ENCODE results near the gene TAOK3. TPM values are rescaled to one million over a fixed set of nuclear protein-coding genes. Genes with fewer than 3 reads are reported as not detected.

Gene TAOK3
- total RNA-seq, 1 experiment from 2014 or later = 17.7 TPM

GRCh38 chr12:118358008-118358359, 14.7 kb downstream of the TAOK3 start:
- intact Hi-C loops (cut with micrococcal nuclease; ENCODE audit: unreplicated experiment) = no loop called here
- H3K4me1 ChIP-seq = peaks cover 22% of the 10 kb centered on the region

GRCh38 chr12:118357257-118358007, 15.3 kb downstream of the TAOK3 start:
- no peak for TF ChIP-seq CTCF (IDR thresholded peaks at IDR 0.05; ENCODE audit: insufficient read depth in 1 of 2, low read depth in 1 of 2, low read length in 1 of 2, severe bottlenecking in 1 of 2, unreplicated experiment in 1 of 2)
- Mint-ChIP-seq H3K4me1 (ENCODE audit: low read depth, unreplicated experiment) (peaks cover 17% of the 10 kb centered on the region), H3K27me3 (ENCODE audit: insufficient read depth, unreplicated experiment) (no peaks in the 10 kb centered on the region), H3K27ac (ENCODE audit: unreplicated experiment) (peak overlapping the region; percentile 36), H3K9me3 (ENCODE audit: unreplicated experiment) (no peaks in the 10 kb centered on the region), H3K4me3 (ENCODE audit: unreplicated experiment) (peak overlapping the region; percentile 34), H3K36me3 (ENCODE audit: insufficient read depth, unreplicated experiment) (no peaks in the 10 kb centered on the region)
- no peak for DNase-seq
- CTCF ChIA-PET = interaction anchor here (0.7 kb wide), 1 partner anchor 21 kb away, joined by 4 read pairs; no protein-coding TSS in a partner anchor
- intact Hi-C loops (cut with micrococcal nuclease; ENCODE audit: unreplicated experiment) = no loop called here
- BruUV-seq (replicated peaks) = no TSS peak
- H3K36me3 ChIP-seq (ENCODE audit: control insufficient read depth, insufficient read depth, low read length) = no peaks in the 10 kb centered on the region
- no peaks in the 10 kb centered on the region for H3K27me3 ChIP-seq (replicated peaks; ENCODE audit: control insufficient read depth, insufficient read depth, low read length)
- H3K4me1 ChIP-seq = peaks cover 22% of the 10 kb centered on the region
- no peak overlapping the region for H3K4me3 ChIP-seq (ENCODE audit: low read depth, low read length)
- H3K9me3 ChIP-seq = no peaks in the 10 kb centered on the region
- POLR2A ChIA-PET = no interaction called here

More at GRCh38 chr12:118358008-118358359, 14.7 kb downstream of the TAOK3 start:
- no peaks in the 10 kb centered on the region for H3K9me3 Mint-ChIP-seq (ENCODE audit: unreplicated experiment)
- H3K9me3 ChIP-seq = no peaks in the 10 kb centered on the region
- no peaks in the 10 kb centered on the region for H3K27me3 ChIP-seq (replicated peaks; ENCODE audit: control insufficient read depth, insufficient read depth, low read length)
- no peak for TF ChIP-seq CTCF (IDR thresholded peaks at IDR 0.05; ENCODE audit: insufficient read depth in 1 of 2, low read depth in 1 of 2, low read length in 1 of 2, severe bottlenecking in 1 of 2, unreplicated experiment in 1 of 2)
- no peak overlapping the region for H3K4me3 ChIP-seq (ENCODE audit: low read depth, low read length)
- no TSS peak for BruUV-seq (replicated peaks)
- H3K27ac Mint-ChIP-seq (ENCODE audit: unreplicated experiment) = no peak overlapping the region
- ChIA-PET POLR2A (no interaction called here), CTCF (interaction anchor here (1.9 kb wide), 1 partner anchor 18 kb away, joined by 7 read pairs; the partner anchor contains the start of gene SUDS3)
- H3K36me3 ChIP-seq (ENCODE audit: control insufficient read depth, insufficient read depth, low read length) = no peaks in the 10 kb centered on the region
- no peaks in the 10 kb centered on the region for H3K27me3 Mint-ChIP-seq (ENCODE audit: insufficient read depth, unreplicated experiment)
- no peak overlapping the region for H3K4me3 Mint-ChIP-seq (ENCODE audit: unreplicated experiment)
- H3K36me3 Mint-ChIP-seq (ENCODE audit: insufficient read depth, unreplicated experiment) = no peaks in the 10 kb centered on the region
- DNase-seq = no peak
- H3K4me1 Mint-ChIP-seq (ENCODE audit: low read depth, unreplicated experiment) = peaks cover 17% of the 10 kb centered on the region

- peaks cover 17% of the 10 kb centered on the region for H3K4me1 Mint-ChIP-seq (ENCODE audit: low read depth, unreplicated experiment)
- POLR2A ChIA-PET = no interaction called here
- CTCF ChIA-PET = interaction anchor here (0.7 kb wide), 1 partner anchor 21 kb away, joined by 4 read pairs; no protein-coding TSS in a partner anchor
- no peaks in the 10 kb centered on the region for H3K9me3 Mint-ChIP-seq (ENCODE audit: unreplicated experiment)
- TF ChIP-seq CTCF (IDR thresholded peaks at IDR 0.05; ENCODE audit: insufficient read depth in 1 of 2, low read depth in 1 of 2, low read length in 1 of 2, severe bottlenecking in 1 of 2, unreplicated experiment in 1 of 2) = no peak
- Histone ChIP-seq H3K27me3 (replicated peaks; ENCODE audit: control insufficient read depth, insufficient read depth, low read length) (no peaks in the 10 kb centered on the region), H3K4me3 (ENCODE audit: low read depth, low read length) (no peak overlapping the region), H3K36me3 (ENCODE audit: control insufficient read depth, insufficient read depth, low read length) (no peaks in the 10 kb centered on the region), H3K9me3 (no peaks in the 10 kb centered on the region), H3K4me1 (peaks cover 22% of the 10 kb centered on the region)
- H3K27ac Mint-ChIP-seq (ENCODE audit: unreplicated experiment) = peak overlapping the region; percentile 36
- no peaks in the 10 kb centered on the region for H3K27me3 Mint-ChIP-seq (ENCODE audit: insufficient read depth, unreplicated experiment)
- no peak for DNase-seq
- peak overlapping the region; percentile 34 for H3K4me3 Mint-ChIP-seq (ENCODE audit: unreplicated experiment)
- intact Hi-C loops (cut with micrococcal nuclease; ENCODE audit: unreplicated experiment) = no loop called here
- no TSS peak for BruUV-seq (replicated peaks)
- no peaks in the 10 kb centered on the region for H3K36me3 Mint-ChIP-seq (ENCODE audit: insufficient read depth, unreplicated experiment)
These were observed 15.9 kb downstream of the TAOK3 start for GRCh38 chr12:118356809-118357256.
